Right atrium auricular region (tissue), 2 donors: ENCODE data around the gene CDH18. TPM values are rescaled to one million over a fixed set of nuclear protein-coding genes. Genes with fewer than 3 reads are reported as not detected.

ENCODE experiments used
- DNase-seq: peaks from one replicate; pipeline ENCODE4 v3.0.0-alpha.2; 2019; ENCODE audit warnings: low spot score
- H3K27ac ChIP-seq, 2 donors: fragments of 200-600 bp; sonication (generic); 1 replicate in 1 of 2; 2 replicates in 1 of 2; pipeline ENCODE4 v1.5.1; 2016 to 2019
- H3K27me3 ChIP-seq, 2 donors: fragments of 200-600 bp; sonication (generic); one replicate each; pipeline versions ENCODE4 v1.5.1 to v1.6.0; 2017 to 2019
- H3K36me3 ChIP-seq: fragments of 200-600 bp; sonication (generic); one replicate; pipeline ENCODE4 v1.5.1; 2016
- H3K4me1 ChIP-seq, 2 donors: fragments of 200-600 bp; sonication (generic); one replicate each; pipeline versions ENCODE4 v1.5.1 to v1.6.0; 2017 to 2019
- H3K4me3 ChIP-seq, 2 donors: fragments of 200-600 bp; sonication (generic); 1 replicate in 1 of 2; 2 replicates in 1 of 2; pipeline ENCODE4 v1.5.1; 2017 to 2019; ENCODE audit warnings: mild to moderate bottlenecking in 1 of 2, moderate library complexity in 1 of 2
- H3K9me3 ChIP-seq, 2 donors: fragments of 200-600 bp; sonication (generic); one replicate each; pipeline ENCODE4 v1.5.1; 2019
- total RNA-seq, 2 donors: library from RNA; depleted of rRNA; stranded (reverse); fragments of >200 nt; gene quantifications; one replicate each; pipeline ENCODE4 v1.1.0, GENCODE V29; 2016
- TF ChIP-seq, protein P1 (sequence below), 2 donors: fragments of 200-600 bp; sonication (generic); IDR thresholded peaks; one replicate each; pipeline ENCODE4 v1.5.1; 2019; ENCODE audit warnings: antibody characterized with exemption in 2 of 2

The CDH18 gene
- total RNA-seq, 2 donors from 2014 or later = not detected

DNA sequence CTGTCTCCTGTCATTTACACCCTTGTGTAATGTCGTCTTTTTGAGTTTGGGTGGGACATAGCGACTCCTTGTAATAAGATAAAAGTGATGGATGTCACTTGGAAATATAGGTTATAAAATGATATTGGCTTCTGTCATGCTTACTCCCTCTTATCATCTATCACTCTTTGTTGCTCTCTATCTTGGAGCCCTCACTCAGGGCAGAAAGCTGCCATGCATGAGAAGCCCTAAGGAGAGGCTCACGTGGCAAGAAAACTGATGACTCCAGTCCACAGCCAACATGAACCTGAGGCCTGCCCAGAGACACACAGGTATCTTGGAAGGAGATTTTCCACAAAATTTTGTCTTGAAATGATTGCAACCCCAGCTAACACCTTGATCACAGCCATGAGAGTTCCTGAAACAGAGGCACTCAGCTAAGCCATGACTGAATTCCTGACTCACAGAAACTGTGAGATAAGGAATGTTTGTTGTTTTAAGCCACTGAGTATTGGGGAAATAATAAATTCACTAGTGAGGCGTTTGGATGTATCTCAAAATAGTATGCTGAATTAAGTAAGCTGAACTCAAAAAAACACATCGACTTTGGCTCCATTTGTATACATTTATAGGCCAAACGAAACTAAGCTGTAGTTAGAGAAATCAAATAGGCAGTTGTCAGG lies 216.7 kb downstream of the CDH18 start:
- no peaks in the 10 kb centered on the region for H3K27me3 ChIP-seq
- no peaks in the 10 kb centered on the region for H3K36me3 ChIP-seq
- no peak for DNase-seq
- no peaks in the 10 kb centered on the region for H3K9me3 ChIP-seq
- H3K4me1 ChIP-seq = no peaks in the 10 kb centered on the region
- H3K27ac ChIP-seq = no peak overlapping the region
- TF ChIP-seq, protein P1, sequence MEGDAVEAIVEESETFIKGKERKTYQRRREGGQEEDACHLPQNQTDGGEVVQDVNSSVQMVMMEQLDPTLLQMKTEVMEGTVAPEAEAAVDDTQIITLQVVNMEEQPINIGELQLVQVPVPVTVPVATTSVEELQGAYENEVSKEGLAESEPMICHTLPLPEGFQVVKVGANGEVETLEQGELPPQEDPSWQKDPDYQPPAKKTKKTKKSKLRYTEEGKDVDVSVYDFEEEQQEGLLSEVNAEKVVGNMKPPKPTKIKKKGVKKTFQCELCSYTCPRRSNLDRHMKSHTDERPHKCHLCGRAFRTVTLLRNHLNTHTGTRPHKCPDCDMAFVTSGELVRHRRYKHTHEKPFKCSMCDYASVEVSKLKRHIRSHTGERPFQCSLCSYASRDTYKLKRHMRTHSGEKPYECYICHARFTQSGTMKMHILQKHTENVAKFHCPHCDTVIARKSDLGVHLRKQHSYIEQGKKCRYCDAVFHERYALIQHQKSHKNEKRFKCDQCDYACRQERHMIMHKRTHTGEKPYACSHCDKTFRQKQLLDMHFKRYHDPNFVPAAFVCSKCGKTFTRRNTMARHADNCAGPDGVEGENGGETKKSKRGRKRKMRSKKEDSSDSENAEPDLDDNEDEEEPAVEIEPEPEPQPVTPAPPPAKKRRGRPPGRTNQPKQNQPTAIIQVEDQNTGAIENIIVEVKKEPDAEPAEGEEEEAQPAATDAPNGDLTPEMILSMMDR (IDR thresholded peaks at IDR 0.05) = no peak
- H3K4me3 ChIP-seq = no peak overlapping the region

DNA sequence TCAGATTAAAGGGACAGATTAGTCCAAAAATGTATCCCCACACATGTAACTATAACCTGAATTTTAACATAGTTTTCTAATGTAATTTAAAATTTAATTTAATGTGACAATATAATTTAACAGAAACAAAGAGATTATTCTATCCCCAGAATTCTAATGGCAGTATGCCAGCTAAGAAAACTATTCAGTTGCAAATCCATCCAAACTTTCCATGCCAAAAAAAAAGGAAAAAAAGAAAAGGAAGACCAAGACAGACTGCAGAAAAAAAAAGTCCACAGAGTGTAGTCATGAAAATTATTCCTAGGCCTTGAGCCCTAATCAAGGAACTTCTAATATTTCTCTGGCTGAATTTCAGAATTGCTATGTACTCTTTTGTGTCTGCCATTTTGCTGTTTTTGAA lies 217.6 kb downstream of the CDH18 start:
- no peak for DNase-seq
- Histone ChIP-seq H3K27ac (no peak overlapping the region), H3K27me3 (no peaks in the 10 kb centered on the region), H3K9me3 (no peaks in the 10 kb centered on the region), H3K4me3 (no peak overlapping the region), H3K4me1 (no peaks in the 10 kb centered on the region), H3K36me3 (no peaks in the 10 kb centered on the region)
- TF ChIP-seq, protein P1 (IDR thresholded peaks at IDR 0.05) = no peak

DNA sequence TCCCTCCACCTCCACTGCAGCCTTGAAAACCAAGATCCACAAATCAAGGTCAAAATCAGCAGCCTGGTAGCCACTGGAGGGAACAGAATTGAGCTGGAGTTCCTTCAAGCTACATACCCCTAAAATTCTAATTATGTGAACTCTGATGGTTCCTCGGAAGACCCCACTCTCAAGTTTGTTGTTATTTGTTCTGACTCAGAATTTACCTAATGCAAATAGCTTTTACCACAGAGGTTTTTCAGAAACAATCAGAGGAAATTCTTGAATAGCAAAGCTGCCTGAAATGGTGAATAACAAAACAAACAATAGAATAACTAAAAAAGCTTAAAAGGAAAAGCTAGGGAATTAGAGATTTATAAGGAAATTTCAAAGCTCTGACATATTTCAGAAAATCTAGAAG lies 220.0 kb downstream of the CDH18 start:
- Histone ChIP-seq H3K4me1 (no peaks in the 10 kb centered on the region), H3K4me3 (no peak overlapping the region), H3K27me3 (no peaks in the 10 kb centered on the region), H3K27ac (no peak overlapping the region), H3K36me3 (no peaks in the 10 kb centered on the region), H3K9me3 (no peaks in the 10 kb centered on the region)
- TF ChIP-seq, protein P1 (IDR thresholded peaks at IDR 0.05) = no peak
- no peak for DNase-seq

DNA sequence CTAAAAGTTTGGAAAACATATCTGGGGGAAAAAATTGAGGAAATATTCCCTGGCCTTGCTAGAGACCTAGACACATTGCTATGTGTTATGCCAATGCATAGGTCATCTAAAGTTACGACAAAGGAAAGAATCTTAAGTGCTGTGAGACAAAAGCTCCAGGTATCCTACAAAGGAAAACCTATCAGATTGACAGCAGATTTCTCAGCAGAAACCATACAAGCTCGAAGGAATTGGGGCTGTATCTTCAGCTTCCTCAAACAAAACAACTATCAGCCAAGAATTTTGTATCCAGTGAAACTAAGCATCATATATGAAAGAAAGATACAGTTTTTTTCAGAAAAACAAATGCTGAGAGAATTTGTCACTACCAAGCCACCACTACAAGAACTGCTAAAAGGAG lies 234.4 kb downstream of the CDH18 start:
- Histone ChIP-seq H3K36me3 (no peaks in the 10 kb centered on the region), H3K4me1 (no peaks in the 10 kb centered on the region), H3K4me3 (no peak overlapping the region), H3K27ac (no peak overlapping the region), H3K9me3 (no peaks in the 10 kb centered on the region), H3K27me3 (no peaks in the 10 kb centered on the region)
- TF ChIP-seq, protein P1 (IDR thresholded peaks at IDR 0.05) = no peak
- DNase-seq = no peak

DNA sequence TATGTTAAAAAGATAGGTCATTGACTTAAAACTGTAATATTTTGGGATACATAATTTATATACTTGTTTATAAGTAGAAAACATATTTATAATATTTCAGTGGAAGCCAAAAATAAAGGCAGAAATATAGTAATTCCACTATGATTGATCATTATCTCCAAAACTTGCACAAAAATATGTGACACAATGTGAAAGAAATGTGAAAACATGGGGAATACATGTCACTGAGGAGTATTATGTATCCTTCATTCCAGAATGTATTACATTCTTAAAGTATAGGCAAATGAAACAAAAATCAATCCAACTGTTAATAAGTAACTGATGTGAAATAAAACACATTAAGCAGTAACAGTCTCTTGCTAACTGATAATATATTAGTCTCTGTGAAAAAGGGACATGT lies 236.7 kb downstream of the CDH18 start:
- DNase-seq = no peak
- H3K4me3 ChIP-seq = no peak overlapping the region
- H3K36me3 ChIP-seq = no peaks in the 10 kb centered on the region
- no peaks in the 10 kb centered on the region for H3K4me1 ChIP-seq
- no peaks in the 10 kb centered on the region for H3K9me3 ChIP-seq
- H3K27me3 ChIP-seq = no peaks in the 10 kb centered on the region
- no peak overlapping the region for H3K27ac ChIP-seq
- TF ChIP-seq, protein P1 (IDR thresholded peaks at IDR 0.05) = no peak

DNA sequence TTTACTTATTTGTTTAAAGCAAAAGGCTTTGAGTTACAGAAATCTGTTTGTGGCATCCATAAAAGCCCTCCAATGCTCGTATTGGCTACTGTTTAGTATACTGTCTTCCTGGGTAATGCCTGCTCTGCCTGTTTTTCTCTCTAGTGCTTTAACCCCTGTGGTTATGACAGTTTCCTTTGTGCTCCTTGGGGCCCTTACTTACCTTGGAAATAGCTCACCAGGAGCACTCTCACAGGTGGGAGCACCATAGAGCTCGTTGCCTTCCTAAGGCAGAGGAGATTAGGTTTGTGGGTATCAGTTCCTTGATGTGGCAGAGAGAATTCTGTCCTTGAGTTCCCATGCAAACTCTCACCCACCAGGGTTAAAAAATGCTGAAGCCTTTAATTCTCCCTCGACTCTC lies 242.8 kb downstream of the CDH18 start:
- Histone ChIP-seq H3K27ac (no peak overlapping the region), H3K4me3 (no peak overlapping the region), H3K4me1 (no peaks in the 10 kb centered on the region), H3K9me3 (no peaks in the 10 kb centered on the region), H3K36me3 (no peaks in the 10 kb centered on the region), H3K27me3 (no peaks in the 10 kb centered on the region)
- no peak for DNase-seq
- TF ChIP-seq, protein P1 (IDR thresholded peaks at IDR 0.05) = no peak
